T-helper 1 cell (primary cell): ENCODE results near the gene DPM3.
"Not testable (repeated sequence)": the region's sequence is repeated elsewhere in the genome, so short reads cannot be mapped to it uniquely, and the experiment has no call there.

Source experiments
- DNase-seq, 5 donors: peaks; one replicate each; pipeline ENCODE4 v3.0.0-alpha.2; 2012 to 2020

The DPM3 gene

GRCh38 chr1:155124503-155125463 lies 15.5 kb downstream of the DPM3 start:
- DNase-seq = no peak

GRCh38 chr1:155123801-155124200 lies 16.5 kb downstream of the DPM3 start:
- DNase-seq = no peak

GRCh38 chr1:155122308-155122707 lies 18.0 kb downstream of the DPM3 start:
- no peak for DNase-seq

GRCh38 chr1:155121249-155121648 lies 19.1 kb downstream of the DPM3 start:
- DNase-seq = no peak

- no peak for DNase-seq
Observed at GRCh38 chr1:155120253-155120652, 20.1 kb downstream of the DPM3 start.

GRCh38 chr1:155118090-155118489 lies 22.2 kb downstream of the DPM3 start:
- DNase-seq = not testable (repeated sequence)

- DNase-seq = no peak
Observed at GRCh38 chr1:155117610-155118009, 22.7 kb downstream of the DPM3 start.

GRCh38 chr1:155116113-155116764 lies 24.1 kb downstream of the DPM3 start:
- no peak for DNase-seq

- DNase-seq = no peak
Observed at GRCh38 chr1:155113450-155113980, 26.8 kb downstream of the DPM3 start.

GRCh38 chr1:155110826-155111225 lies 29.5 kb downstream of the DPM3 start:
- DNase-seq = no peak

- DNase-seq = no peak
Observed at GRCh38 chr1:155110381-155110780, 29.9 kb downstream of the DPM3 start.

GRCh38 chr1:155108296-155108695 lies 32.0 kb downstream of the DPM3 start:
- DNase-seq = no peak

- DNase-seq = no peak
Observed at GRCh38 chr1:155107309-155108264, 32.7 kb downstream of the DPM3 start.

GRCh38 chr1:155106862-155107261 lies 33.5 kb downstream of the DPM3 start:
- no peak for DNase-seq

GRCh38 chr1:155105604-155106011 lies 34.7 kb downstream of the DPM3 start:
- DNase-seq = no peak

GRCh38 chr1:155104605-155105534 lies 35.5 kb downstream of the DPM3 start:
- DNase-seq = no peak

GRCh38 chr1:155103325-155103724 lies 37.0 kb downstream of the DPM3 start:
- no peak for DNase-seq

GRCh38 chr1:155099331-155099730 lies 41.0 kb downstream of the DPM3 start:
- no peak for DNase-seq

- no peak for DNase-seq
Observed at GRCh38 chr1:155094622-155094948, 45.7 kb downstream of the DPM3 start.

GRCh38 chr1:155093911-155094621 lies 46.3 kb downstream of the DPM3 start:
- DNase-seq = no peak

GRCh38 chr1:155092641-155093040 lies 47.7 kb downstream of the DPM3 start:
- DNase-seq = no peak
